Measurements from ENCODE around the gene ERBB2. TPM values are rescaled to one million over a fixed set of nuclear protein-coding genes. Genes with fewer than 3 reads are reported as not detected.
A peak's percentile ranks its signal among the peaks of the same experiment; 100 is the strongest.
"Not testable (repeated sequence)": the region's sequence is repeated elsewhere in the genome, so short reads cannot be mapped to it uniquely, and the experiment has no call there.

Gene ERBB2
- total RNA-seq, 1 donor from 2014 or later = 7.1 TPM

DNA sequence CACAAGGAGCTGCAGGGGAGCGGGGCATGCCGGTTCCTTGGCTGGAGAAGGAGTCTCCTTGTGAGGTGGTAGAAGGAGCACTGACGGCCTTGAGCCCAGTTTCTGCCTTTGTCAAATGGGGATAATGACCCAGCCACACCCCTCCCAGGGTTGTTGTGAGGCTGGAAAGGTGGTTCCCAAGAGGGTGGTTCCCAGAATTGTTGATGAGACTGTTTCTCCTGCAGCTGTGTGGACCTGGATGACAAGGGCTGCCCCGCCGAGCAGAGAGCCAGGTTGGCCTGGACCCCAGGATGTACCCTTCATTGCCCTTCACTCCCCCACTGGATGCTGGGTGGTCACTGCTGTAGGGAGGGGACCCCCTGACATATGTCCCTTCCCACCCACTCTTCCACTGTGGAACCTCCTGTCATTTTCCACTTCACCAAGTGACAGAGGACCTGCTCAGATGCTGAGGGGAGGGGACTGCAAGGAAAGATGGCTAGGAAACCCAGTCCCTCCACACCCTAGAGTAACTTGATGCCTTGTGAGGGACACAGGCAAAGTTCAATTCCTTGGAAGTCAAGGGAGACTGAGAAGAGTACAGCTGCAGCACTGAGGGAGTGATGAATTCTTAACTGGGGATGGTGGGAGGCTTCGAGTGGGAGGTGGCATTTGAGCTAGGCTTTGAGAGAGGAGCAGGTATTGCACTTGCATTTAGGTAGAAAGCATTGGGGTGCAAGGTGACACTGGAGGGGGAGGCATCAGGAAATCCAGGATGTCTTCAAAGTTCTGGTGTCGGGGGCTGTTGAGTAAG is 19.9 kb downstream of the ERBB2 start:
- DNase-seq (no peak), ATAC-seq (ENCODE audit: low read depth) (no peak)
- intact Hi-C loops (cut with micrococcal nuclease) = no loop called here
- TF ChIP-seq, protein P1, sequence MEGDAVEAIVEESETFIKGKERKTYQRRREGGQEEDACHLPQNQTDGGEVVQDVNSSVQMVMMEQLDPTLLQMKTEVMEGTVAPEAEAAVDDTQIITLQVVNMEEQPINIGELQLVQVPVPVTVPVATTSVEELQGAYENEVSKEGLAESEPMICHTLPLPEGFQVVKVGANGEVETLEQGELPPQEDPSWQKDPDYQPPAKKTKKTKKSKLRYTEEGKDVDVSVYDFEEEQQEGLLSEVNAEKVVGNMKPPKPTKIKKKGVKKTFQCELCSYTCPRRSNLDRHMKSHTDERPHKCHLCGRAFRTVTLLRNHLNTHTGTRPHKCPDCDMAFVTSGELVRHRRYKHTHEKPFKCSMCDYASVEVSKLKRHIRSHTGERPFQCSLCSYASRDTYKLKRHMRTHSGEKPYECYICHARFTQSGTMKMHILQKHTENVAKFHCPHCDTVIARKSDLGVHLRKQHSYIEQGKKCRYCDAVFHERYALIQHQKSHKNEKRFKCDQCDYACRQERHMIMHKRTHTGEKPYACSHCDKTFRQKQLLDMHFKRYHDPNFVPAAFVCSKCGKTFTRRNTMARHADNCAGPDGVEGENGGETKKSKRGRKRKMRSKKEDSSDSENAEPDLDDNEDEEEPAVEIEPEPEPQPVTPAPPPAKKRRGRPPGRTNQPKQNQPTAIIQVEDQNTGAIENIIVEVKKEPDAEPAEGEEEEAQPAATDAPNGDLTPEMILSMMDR (IDR thresholded peaks at IDR 0.05) = no peak
- Mint-ChIP-seq H3K4me1 (no peaks in the 10 kb centered on the region), H3K9me3 (no peaks in the 10 kb centered on the region), H3K27ac (no peak overlapping the region), H3K27me3 (no peaks in the 10 kb centered on the region), H3K4me3 (no peak overlapping the region), H3K36me3 (ENCODE audit: low read depth) (no peaks in the 10 kb centered on the region)
- POLR2A ChIA-PET = no interaction called here
- CTCF ChIA-PET = no interaction called here

DNA sequence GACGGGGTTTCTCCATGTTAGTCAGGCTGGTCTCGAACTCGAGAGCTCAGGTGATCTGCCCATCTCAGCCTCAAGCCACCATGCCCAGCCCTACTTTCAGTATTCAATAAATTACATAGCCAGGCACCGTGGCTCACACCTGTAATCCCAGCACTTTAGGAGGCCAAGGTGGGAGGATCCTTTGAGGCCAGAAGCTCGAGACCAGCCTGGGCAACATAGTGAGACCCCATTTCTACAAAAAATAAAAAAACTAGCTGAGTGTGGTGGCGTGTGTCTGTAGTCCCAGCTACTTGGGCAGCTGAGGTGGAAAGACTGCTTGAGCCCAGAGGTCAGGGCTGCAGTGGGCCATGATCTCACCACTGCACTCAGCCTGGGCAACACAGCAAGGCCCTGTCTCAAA is 22.2 kb downstream of the ERBB2 start:
- Mint-ChIP-seq H3K9me3 (no peaks in the 10 kb centered on the region), H3K4me3 (no peak overlapping the region), H3K4me1 (peaks cover 2% of the 10 kb centered on the region), H3K27ac (no peak overlapping the region), H3K27me3 (no peaks in the 10 kb centered on the region), H3K36me3 (ENCODE audit: low read depth) (peaks cover 14% of the 10 kb centered on the region)
- TF ChIP-seq, protein P1 (IDR thresholded peaks at IDR 0.05) = no peak
- CTCF ChIA-PET = interaction anchor here (1.4 kb wide), 1 partner anchor 8 kb away, joined by 3 read pairs; the partner anchor contains the start of gene MIEN1
- DNase-seq = no peak
- POLR2A ChIA-PET = interaction anchor here (1.5 kb wide), 1 partner anchor 8 kb away, joined by 6 read pairs; the partner anchor contains the start of gene MIEN1
- intact Hi-C loops (cut with micrococcal nuclease) = no loop called here
- ATAC-seq (ENCODE audit: low read depth) = no peak

DNA sequence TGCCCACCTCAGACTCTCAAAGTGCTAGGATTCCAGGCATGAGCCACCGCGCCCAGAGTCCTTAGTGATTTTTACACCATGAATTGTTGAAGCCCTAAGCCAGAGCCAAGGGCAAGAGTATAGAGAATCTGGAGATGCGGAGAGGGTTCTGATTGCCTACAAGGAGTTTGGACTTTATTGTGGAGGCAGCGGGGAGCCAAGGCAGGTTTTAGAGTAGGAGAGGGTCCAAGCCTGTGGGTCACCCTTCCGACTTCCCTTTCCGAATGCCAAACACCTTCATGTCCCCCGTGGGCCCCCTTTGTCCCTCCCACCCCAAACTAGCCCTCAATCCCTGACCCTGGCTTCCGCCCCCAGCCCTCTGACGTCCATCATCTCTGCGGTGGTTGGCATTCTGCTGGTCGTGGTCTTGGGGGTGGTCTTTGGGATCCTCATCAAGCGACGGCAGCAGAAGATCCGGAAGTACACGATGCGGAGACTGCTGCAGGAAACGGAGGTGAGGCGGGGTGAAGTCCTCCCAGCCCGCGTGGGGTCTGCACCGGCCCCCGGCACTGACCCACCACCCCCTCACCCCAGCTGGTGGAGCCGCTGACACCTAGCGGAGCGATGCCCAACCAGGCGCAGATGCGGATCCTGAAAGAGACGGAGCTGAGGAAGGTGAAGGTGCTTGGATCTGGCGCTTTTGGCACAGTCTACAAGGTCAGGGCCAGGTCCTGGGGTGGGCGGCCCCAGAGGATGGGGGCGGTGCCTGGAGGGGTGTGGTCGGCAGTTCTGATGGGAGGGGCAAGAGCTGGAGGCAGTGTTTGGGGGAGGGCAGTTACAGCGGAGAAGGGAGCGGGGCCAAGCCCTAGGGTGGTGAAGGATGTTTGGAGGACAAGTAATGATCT is 23.3 kb downstream of the ERBB2 start:
- no peak for DNase-seq
- H3K4me1 Mint-ChIP-seq = peaks cover 2% of the 10 kb centered on the region
- H3K27me3 Mint-ChIP-seq = no peaks in the 10 kb centered on the region
- peak; percentile 50 for ATAC-seq (ENCODE audit: low read depth)
- TF ChIP-seq, protein P1 (IDR thresholded peaks at IDR 0.05) = no peak
- intact Hi-C loops (cut with micrococcal nuclease) = no loop called here
- POLR2A ChIA-PET = no interaction called here
- H3K36me3 Mint-ChIP-seq (ENCODE audit: low read depth) = peaks cover 23% of the 10 kb centered on the region
- H3K9me3 Mint-ChIP-seq = no peaks in the 10 kb centered on the region
- H3K4me3 Mint-ChIP-seq = no peak overlapping the region
- no peak overlapping the region for H3K27ac Mint-ChIP-seq
- CTCF ChIA-PET = interaction anchor here (1.4 kb wide), 1 partner anchor 7 kb away, joined by 3 read pairs; the partner anchor contains the start of gene MIEN1

DNA sequence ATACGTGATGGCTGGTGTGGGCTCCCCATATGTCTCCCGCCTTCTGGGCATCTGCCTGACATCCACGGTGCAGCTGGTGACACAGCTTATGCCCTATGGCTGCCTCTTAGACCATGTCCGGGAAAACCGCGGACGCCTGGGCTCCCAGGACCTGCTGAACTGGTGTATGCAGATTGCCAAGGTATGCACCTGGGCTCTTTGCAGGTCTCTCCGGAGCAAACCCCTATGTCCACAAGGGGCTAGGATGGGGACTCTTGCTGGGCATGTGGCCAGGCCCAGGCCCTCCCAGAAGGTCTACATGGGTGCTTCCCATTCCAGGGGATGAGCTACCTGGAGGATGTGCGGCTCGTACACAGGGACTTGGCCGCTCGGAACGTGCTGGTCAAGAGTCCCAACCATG is 24.9 kb downstream of the ERBB2 start:
- no peaks in the 10 kb centered on the region for H3K9me3 Mint-ChIP-seq
- DNase-seq (no peak), ATAC-seq (ENCODE audit: low read depth) (no peak)
- H3K27ac Mint-ChIP-seq = no peak overlapping the region
- POLR2A ChIA-PET = no interaction called here
- H3K36me3 Mint-ChIP-seq (ENCODE audit: low read depth) = peaks cover 31% of the 10 kb centered on the region
- intact Hi-C loops (cut with micrococcal nuclease) = no loop called here
- H3K4me1 Mint-ChIP-seq = peaks cover 15% of the 10 kb centered on the region
- CTCF ChIA-PET = no interaction called here
- H3K4me3 Mint-ChIP-seq = no peak overlapping the region
- TF ChIP-seq, protein P1 (IDR thresholded peaks at IDR 0.05) = no peak
- H3K27me3 Mint-ChIP-seq = no peaks in the 10 kb centered on the region

DNA sequence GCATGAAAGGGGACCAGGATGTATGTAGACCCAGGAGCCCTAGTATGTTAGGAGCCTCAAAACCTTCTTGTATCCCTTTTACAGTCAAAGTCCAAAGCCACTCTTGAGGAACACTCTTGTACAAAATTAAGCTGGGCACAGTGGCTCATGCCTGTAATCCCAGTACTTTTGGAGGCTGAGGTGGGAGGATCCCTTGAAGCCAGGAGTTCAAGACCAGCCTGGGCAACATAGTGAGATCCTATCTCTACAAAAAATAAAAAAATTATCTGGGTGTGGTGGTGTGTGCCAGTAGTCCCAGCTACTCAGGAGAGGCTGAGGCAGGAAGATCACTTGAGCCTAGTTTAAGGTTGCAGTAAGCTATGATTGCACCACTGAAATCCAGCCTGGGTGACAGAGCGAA is 26.1 kb downstream of the ERBB2 start:
- H3K9me3 Mint-ChIP-seq; CTCF ChIA-PET; intact Hi-C loops (cut with micrococcal nuclease); H3K27ac Mint-ChIP-seq; H3K27me3 Mint-ChIP-seq; DNase-seq; H3K4me3 Mint-ChIP-seq; ATAC-seq (ENCODE audit: low read depth): not testable (repeated sequence)
- H3K36me3 Mint-ChIP-seq (ENCODE audit: low read depth) = peaks cover 33% of the 10 kb centered on the region
- POLR2A ChIA-PET = interaction anchor here (0.9 kb wide), 1 partner anchor 38 kb away, joined by 3 read pairs; the partner anchor contains the start of gene PGAP3
- peaks cover 21% of the 10 kb centered on the region for H3K4me1 Mint-ChIP-seq
